Anterior cingulate cortex (tissue), 58 donors: Measurements from ENCODE around the gene CYSRT1.

Experiments
- DNase-seq, 58 donors: peaks; one replicate each; lab custom pipeline; 2025; lab: John Stamatoyannopoulos, UW

Gene CYSRT1

DNA sequence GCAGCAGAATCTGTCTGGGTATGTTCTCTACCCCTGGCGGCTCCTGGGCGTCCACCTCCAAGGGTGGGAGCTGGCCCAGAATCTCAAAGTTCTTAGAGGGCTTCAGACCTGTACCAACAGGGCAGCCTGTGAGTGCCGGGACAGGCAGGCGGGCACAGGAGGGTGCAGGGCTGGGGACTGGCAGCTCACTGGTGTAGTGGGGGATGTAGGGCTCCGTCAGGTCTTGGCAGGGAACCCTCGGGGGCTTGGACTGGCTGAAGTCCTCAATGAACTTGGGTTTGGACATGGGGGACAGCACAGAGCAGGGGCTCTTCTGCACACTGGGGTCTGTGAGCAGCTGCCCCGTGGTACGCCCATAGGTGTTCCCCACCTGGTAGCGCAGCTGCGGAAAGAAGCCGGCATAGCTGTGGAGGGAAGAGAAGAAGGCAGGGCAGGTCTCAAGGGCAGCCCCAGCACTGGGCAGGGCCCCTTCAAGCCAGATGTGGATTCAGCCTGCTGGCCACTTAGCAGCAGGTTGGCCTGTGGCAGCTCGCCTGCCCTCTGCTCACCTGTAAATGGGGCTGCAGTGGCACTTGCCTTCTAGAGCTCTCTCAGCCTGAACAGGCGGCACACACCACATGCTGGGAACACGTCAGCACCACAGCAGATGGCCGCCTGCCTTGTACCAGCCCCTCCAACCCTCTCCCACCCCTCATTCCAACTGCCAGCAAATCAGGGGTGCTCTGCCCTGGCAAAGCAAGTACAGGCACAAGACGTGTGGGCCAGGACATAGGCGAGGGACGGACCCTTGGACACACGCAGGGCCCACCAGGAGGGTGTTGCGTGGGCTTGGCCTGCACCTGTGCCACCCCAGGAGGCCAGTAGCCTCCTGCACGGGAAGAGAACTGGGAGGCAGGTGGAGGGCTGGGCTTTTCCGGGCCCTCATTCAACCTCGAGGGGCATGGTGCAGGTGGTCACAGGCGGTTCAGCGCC, 20.8 kb downstream of the CYSRT1 start:
- DNase-seq: no peak

DNA sequence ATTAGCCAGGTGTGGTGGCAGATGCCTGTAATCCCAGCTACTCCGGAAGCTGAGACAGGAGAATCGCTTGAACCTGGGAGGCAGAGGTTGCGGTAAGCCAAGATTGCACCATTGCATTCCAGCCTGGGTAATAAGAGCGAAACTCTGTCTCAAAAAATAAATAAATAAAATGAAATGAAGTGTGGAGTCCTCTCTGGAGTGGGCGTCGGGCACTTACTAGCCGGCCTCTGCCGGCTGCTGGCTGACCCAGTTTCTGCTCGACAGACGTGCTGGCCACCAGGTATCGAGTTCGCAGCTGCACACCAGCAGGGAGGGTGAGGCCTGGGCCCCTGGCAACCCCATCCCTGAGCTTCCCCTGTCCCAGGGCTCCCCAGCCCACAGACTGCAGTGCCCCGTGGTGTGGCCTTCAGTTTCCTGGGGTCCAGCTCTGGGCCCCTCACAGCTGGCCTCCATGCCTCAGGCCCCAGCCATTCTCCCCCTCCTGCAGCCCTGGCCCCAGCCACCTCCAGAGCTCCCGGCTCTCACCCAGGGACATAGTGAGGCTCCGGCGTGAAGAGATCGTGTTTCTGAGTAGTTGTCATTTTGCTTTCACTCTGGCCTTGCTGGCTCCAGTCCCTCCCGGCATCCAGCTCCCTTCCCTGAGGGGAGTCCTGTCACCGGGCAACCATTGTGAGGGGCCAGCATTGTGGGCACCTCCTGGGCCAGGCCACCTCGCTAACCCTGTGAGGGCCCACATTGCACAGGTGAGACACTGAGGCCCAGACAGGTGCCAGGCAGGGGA, 22.4 kb downstream of the CYSRT1 start:
- no peak for DNase-seq

DNA sequence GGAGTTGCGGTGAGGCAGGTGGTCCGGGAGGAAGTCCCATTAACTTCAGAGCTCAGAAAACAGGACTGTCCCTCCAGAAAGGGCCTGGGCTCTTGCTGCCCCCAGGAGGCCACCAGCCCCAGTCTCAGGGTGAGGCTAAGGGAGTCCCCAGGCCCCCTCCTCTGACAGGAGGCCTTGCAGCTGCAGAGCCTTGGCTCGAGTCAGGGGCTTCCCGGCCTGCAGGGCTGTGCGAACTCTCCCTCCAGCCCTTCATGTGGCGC, 22.9 kb downstream of the CYSRT1 start:
- DNase-seq: no peak

DNA sequence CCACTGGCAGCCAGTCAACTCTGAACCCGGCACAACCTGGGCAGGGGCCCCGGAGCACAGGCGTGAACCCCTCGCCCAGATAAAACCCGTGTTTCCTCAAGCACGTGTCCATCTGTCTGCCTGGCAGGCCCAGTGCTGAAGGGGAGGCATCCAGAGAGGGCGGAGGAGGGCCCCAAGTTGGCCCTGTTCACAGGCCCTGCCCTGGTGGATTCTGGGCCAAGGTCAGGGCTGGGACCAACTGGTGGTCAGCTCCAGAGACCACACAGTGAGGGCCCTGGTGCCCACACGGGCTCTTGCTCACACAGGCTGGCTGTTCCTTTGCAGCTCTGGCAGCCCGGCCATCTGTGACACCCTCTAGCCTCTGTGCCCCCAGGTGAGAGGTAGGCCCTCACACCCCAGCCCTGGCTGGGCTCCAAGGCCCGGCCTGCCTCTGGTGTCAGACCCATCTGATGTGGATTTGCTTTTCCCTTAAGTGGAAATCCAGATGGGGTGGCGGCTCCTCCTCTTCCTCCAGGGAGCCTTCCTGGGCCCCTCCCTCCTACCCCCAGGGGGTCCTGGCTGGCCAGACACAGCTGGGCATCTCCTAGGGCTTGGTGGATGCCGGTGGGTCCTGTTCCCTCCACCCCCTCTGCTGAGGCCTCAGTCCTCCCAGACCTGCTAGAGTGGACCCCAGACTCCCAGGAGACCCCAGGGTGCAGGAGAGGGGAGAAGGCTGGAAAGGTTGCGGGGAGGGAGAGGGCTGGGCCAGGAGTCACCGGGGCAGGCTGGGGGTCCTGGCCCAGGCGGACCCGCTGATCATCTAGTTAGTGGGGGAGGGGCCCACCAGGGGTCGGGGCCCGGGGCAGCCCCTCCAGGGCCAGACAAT, 25.6 kb downstream of the CYSRT1 start:
- DNase-seq: no peak

DNA sequence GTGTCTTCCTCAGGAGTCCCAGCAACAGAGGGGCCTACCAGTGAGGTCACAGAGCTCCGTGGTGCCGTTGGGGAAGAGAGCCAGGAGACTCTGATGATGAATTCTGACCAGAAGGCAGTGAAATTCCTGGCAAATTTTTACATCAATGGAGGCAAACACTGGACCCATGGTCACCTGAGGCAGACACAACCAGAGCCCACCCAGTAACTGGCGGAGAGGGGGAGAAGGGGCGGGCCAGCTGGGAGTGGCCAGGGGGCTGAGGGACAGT, 26.2 kb downstream of the CYSRT1 start, which contains the start of gene STPG3:
Gene STPG3, plus strand, starts transcription at position 93 of the 268 bp plus-strand sequence. Its CDS starts 1 bp downstream, at position 94.
- DNase-seq: no peak

DNA sequence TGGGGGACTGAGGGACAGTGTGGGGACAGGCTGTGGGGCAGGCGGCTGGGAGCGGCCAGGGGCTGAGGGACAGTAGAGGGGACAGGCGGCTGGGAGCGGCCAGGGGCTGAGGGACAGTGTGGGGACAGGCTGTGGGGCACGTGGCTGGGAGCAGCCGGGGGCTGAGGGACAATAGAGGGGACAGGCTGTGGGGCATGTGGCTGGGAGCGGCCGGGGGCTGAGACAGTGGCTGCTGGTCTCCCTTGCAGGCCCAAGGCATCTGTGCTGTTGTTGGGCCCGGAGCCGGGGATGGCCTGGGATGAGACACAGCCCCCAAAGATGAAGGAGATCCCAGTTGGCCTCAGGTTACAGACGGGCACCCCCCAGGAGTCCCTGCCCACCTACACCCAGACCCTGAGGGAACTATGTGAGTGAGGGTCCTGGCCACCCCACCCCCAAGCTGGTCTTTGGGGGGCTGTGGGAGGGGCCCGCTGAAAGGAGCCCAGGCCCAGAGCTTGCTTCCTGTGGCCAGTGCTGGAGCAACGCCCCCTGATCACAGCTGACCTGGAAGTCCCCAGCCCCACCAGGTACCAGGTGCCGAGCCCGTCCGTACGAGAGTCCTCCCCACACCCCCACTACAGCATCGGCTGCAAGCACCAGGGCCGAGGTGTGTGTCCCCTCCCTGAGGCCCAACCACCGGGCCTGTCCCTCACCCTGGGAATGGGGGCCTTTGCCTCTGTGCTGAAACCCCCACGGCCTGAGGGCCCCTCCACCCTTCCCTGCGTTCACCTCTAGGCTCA, 26.7 kb downstream of the CYSRT1 start:
- no peak for DNase-seq

DNA sequence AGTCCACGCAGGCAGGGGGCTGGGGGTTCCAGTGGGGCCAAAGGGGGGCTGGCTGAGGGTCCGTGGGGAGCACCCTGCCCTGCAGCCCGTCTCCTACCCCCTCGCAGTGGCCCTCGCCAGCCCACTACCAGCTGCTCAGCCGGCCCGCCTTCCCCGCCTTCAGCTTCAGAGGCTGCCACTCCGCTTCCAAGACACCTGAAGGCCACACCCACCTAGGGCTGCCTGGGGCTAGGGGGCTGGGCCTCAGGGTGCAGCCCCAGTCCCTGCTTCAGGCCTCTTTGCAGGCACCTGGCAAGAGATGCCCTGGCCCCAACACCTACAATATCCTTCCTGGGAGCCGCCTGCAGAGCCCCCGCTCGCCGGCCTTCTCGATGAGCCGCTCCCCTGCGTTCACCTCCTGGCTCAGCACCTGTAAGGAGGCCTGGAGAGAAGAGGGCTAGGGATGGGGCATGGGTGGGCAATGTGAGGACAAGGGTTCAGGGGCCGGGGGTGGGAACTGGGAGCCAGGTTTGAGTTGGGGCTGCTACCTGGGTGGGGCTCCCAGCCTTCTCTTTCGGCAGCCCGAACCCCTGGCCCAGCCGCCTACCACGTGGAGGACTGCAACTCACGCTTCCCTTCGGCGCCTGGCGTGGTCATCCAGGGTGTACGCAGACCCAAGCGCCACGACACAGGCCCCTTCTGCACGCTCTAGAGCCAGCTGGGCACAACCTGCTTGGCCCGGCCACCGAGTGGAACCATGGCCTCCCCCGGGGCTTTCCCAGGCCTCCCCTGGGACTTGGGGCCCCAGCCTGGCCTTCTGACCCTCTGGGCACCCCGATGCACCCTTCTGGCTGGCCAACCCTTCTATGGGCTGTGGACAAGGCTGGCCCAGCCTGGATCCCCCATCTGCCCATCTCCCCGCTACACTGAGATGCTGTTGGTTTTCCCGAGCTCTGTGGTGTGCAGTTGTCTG, 27.9 kb downstream of the CYSRT1 start:
- no peak for DNase-seq

DNA sequence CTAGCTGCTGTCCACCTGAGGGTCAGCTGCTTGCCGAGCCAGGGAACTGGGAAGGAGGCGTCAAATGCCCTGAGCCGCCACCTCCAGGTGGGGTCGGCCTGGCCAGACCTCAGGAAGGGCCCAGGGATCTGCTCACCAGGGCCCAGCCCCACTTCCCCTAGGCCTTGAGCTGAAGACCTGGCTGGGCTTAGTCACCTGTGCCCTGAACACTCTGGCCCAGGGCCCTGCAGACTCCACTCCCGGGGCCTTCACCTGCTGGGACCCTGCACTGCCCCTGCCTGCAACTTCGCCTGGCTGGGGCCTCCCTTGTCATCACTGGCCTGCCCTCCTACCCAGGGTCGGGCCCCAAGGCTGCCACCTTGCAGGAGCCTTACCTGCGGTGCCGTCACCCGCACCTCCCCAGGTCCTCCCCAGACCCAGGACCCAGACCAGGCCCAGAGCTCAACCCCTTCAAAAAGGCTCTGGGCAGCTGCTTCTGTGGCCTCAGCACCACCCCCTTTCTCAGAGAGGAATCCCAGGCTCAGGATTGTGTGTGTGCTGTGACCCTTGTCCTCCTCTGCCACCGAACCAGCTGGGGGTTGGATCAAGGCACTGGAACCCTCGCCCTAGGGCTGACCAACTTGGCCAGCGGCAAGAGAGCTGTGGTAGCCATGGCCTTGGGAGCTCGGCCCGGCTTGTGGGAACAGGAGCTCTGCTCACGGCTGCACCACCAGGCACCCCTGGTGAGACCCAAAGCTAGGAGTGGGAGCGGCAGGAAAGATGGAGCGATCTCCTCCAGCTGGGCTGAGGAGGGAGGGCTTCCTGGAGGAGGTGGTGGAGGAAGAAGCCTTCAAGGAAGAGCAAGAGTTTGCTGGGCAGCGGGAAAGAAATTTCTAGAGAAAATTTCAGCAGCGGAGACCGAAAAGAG, 29.0 kb downstream of the CYSRT1 start:
- peak in 1 of 58 donors; percentile 23 for DNase-seq

DNA sequence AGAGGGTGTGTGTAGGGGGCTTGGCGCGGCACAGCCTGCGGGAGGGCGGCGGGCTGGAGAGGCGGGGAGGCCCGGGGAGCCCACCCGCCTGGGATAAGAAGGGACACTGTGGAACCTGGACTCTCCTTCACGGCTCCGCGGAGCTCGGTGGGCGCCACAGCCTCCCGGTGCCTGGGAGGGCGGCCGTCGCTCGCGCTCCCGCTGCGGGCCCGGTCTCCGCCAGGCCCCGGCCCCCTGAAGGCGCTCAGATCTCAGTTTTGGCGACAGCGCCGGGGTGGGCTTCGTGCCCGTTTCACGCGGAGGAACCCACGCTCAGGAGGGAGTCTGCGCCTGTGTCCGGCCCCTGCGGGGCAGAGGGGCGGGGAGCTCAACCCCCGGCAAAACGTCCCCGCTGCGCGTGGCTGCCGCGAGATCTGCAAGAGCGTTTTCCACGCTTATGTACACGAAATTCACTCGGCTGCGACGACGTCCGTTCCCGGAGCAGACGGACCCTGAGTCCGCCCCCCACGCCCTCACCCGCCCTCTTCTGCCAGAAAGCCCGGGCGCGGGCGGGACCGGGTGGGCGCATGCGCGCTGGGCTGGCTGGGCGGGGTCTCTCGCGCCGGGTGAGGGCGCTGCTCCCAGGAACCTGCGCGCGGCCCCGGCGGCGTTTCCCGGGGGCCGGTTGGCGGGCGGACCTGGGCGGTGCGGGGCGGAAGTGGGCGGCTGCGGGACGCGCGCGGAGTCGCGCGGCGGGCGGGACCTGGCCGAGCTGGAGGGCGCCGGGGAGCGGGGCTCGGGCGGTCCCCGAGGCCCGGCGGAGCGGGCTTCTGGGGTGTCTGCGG, 29.9 kb downstream of the CYSRT1 start, which contains the start of gene NELFB:
Gene NELFB, plus strand, starts transcription at position 704 of the 824 bp plus-strand sequence.
- peak; percentile 54 to 95 (median 89) for DNase-seq

DNA sequence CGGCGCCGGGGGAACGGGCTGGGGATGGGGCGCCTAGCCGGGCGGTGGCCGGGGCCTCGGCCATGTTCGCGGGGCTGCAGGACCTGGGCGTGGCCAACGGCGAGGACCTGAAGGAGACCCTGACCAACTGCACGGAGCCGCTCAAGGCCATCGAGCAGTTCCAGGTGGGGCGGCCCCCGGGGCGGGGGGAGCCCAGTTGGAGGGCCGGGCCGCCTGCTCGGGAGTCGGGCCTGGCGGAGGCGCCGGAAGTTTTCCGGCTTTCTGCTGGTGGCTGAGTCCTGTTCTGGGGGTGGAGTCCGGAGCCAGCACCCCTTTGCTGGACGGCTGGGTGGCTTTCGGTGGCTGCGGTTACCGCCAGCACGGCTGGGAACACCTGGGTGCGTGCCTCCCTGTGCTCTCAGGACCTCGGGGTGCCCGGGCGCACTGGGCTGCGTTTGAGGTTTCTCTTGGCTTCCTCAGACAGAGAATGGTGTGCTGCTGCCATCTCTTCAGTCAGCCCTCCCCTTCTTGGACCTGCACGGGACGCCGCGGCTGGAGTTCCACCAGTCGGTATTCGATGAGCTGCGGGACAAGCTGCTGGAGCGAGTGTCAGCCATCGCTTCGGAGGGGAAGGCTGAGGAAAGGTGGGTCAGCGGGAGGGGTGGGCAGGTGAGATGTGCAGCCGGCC, 30.6 kb downstream of the CYSRT1 start:
- DNase-seq: peak in 7 of 58 donors; percentile 48 to 73 (median 66)

DNA sequence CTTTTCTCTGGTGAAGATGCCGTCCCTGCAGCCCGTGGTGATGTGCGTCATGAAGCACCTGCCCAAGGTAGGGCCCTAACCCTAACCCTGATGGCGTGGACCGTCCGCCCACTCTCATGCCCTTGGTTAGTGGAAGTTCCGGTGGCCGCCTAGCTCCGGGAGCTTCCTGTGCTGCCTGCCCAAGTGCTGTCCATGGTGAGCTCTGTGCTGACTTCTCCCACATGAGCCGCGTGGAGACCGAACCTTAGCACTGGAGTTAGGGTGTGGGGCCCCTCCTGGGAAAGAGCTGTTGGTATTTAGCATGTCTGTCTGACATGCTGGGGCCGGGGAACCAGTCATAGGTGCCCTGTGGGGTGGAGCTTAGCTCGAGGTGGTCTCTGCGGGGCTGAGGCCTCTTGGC, 31.4 kb downstream of the CYSRT1 start:
- DNase-seq: no peak

DNA sequence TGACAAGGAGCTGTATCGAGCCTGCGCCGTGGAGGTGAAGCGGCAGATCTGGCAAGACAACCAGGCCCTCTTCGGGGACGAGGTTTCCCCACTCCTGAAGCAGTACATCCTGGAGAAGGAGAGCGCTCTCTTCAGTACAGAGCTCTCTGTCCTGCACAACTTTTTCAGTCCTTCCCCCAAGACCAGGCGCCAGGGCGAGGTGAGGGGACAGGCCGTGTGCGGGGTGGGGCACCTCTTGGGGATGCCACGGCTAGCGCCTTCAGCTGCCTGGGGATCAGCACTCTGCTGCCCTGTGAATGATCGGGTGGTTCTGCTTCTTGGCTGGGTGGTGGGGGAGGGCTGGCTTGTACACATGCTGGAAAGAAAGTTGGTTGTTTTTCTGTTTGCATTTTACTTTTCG, 31.9 kb downstream of the CYSRT1 start:
- DNase-seq: no peak

DNA sequence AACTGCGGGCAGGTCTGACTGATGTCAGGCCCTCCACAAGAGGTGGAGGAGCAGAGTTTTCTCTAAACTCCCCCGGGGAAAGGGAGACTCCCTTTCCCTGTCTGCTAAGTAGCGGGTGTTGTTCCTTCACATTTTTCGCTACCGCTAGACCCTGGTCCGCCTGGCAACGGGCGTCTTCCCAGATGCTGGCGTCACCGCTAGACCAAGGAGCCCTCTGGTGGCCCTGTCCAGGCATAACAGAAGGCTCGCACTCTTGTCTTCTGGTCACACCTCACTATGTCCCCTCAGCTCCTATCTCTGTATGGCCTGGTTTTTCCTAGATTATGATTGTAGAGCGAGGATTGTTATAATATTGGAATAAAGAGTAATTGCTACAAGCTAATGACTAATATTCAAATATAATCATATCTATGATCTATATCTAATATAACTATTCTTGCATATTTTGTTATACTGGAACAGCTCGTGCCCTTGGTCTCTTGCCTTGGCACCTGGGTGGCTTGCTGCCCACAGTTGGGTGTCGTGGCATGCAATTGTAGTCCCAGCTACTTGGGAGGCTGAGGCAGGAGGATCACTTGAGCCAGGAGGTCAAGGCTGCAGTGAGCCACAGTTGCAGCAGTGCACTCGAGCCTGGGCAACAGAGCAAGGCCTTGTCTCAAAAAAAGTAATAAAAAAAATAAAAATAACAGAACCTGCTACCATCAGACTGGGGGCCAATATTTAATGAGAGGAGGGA, 37.4 kb downstream of the CYSRT1 start:
- DNase-seq: peak in 8 of 58 donors; percentile 9 to 27 (median 18)

DNA sequence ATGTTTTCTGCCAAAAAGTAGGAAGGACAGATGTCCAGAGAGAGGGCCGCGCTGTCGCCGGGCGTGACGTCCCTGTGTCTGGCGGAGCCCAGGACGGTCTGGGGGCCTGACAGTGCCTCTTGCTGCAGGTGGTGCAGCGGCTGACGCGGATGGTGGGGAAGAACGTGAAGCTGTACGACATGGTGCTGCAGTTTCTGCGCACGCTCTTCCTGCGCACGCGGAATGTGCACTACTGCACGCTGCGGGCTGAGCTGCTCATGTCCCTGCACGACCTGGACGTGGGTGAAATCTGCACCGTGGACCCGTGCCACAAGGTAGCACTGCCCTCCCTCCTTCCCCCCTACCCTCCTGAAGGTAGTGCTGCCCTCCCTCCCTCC, 37.9 kb downstream of the CYSRT1 start:
- no peak for DNase-seq

DNA sequence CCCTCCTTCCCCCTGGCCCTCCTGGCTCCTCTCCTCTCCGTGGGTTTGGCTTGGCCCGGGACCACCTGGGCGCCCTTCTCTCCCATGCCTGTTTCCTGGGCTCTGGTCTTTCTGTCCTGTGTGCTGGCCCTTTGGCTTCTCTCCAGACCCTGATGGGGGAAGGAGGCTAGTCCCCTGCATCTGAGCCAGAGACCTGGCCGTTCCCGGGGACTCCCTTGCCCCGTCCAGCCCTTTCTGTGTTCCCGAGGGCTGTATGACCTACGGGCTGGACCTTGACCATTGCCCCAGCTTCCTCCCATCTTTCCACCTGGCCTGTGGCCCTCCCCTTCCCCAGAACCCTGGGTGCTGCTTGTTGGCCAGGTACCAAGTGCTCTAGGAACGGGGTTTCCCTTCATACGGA, 38.5 kb downstream of the CYSRT1 start:
- no peak for DNase-seq

DNA sequence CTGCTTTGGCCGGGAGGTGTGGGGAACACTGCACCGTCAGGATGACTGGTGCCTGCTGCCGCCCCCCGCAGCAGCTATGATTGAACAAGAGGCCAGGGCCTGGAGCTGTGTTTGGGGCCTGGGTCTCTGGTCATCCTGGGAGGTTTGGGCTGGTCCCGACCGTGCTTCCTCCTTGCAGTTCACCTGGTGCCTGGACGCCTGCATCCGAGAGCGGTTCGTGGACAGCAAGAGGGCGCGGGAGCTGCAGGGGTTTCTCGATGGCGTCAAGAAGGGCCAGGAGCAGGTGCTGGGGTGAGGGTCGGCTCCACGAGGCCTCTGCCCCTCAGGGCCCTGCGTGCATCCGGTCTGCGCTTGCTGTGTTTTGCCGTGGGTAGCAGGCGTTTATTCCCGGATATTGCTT, 39.1 kb downstream of the CYSRT1 start:
- no peak for DNase-seq
